MCF 10A (cell line): Measurements from ENCODE around the gene FMNL1. TPM values are rescaled to one million over a fixed set of nuclear protein-coding genes. Genes with fewer than 3 reads are reported as not detected.

Experiments used
- BruUV-seq: library from RNA; stranded (reverse); fragments of 400-500 nt; replicated peaks from 2 replicates; lab custom pipeline; 2021; lab: Mats Ljungman, UMichigan
- CTCF ChIA-PET: fragments of 300-600 bp; sonication (Branson Sonifier 250); formaldehyde crosslinking; extraction: SDS; loops from one replicate; lab custom pipeline; 2021; ENCODE audit warnings: antibody characterized with exemption, inconsistent platforms; lab: Yijun Ruan, JAX
- POLR2A ChIA-PET: fragments of 300-600, 350-650 bp; sonication (Branson Sonifier 250); formaldehyde crosslinking; extraction: SDS; loops from one replicate; lab custom pipeline; 2020; ENCODE audit warnings: antibody characterized with exemption, inconsistent platforms; lab: Yijun Ruan, JAX
- DNase-seq: peaks from one replicate; pipeline ENCODE4 v3.0.0-alpha.2; 2018; ENCODE audit not compliant: unreplicated experiment
- H3K27ac Mint-ChIP-seq: one replicate; pipeline ENCODE4 v1.8.0; 2022; ENCODE audit warnings: mild to moderate bottlenecking, low read depth, mixed read lengths; ENCODE audit not compliant: unreplicated experiment
- H3K27me3 Mint-ChIP-seq: one replicate; pipeline ENCODE4 v1.8.0; 2022; ENCODE audit warnings: mixed read lengths; ENCODE audit not compliant: insufficient read depth, unreplicated experiment
- H3K36me3 Mint-ChIP-seq: one replicate; pipeline ENCODE4 v1.8.0; 2022; ENCODE audit warnings: mild to moderate bottlenecking, moderate library complexity, mixed read lengths; ENCODE audit not compliant: insufficient read depth, unreplicated experiment
- H3K4me1 Mint-ChIP-seq: one replicate; pipeline ENCODE4 v1.8.0; 2022; ENCODE audit warnings: mixed read lengths; ENCODE audit not compliant: insufficient read depth, unreplicated experiment
- H3K4me3 Mint-ChIP-seq: one replicate; pipeline ENCODE4 v1.8.0; 2022; ENCODE audit warnings: mild to moderate bottlenecking, moderate library complexity, mixed read lengths; ENCODE audit not compliant: unreplicated experiment
- H3K9me3 Mint-ChIP-seq: one replicate; pipeline ENCODE4 v1.8.0; 2022; ENCODE audit warnings: mixed read lengths; ENCODE audit not compliant: unreplicated experiment
- intact Hi-C: fragments of 100-400 bp; cut with micrococcal nuclease; formaldehyde crosslinking; loops from 2 replicates; pipeline ENCODE4 v1.14.1; 2022
- total RNA-seq: library from RNA; stranded (reverse); gene quantifications from 2 replicates; pipeline ENCODE4 v1.2.3, GENCODE V29; 2022
- TF ChIP-seq, protein P1 (sequence below): fragments of 200-600 bp; IDR thresholded peaks from one replicate; pipeline ENCODE4 v1.8.0; 2022; ENCODE audit warnings: antibody characterized with exemption, mild to moderate bottlenecking; ENCODE audit not compliant: unreplicated experiment

FMNL1 gene
- total RNA-seq, 1 experiment from 2014 or later, result 28.1 TPM

DNA sequence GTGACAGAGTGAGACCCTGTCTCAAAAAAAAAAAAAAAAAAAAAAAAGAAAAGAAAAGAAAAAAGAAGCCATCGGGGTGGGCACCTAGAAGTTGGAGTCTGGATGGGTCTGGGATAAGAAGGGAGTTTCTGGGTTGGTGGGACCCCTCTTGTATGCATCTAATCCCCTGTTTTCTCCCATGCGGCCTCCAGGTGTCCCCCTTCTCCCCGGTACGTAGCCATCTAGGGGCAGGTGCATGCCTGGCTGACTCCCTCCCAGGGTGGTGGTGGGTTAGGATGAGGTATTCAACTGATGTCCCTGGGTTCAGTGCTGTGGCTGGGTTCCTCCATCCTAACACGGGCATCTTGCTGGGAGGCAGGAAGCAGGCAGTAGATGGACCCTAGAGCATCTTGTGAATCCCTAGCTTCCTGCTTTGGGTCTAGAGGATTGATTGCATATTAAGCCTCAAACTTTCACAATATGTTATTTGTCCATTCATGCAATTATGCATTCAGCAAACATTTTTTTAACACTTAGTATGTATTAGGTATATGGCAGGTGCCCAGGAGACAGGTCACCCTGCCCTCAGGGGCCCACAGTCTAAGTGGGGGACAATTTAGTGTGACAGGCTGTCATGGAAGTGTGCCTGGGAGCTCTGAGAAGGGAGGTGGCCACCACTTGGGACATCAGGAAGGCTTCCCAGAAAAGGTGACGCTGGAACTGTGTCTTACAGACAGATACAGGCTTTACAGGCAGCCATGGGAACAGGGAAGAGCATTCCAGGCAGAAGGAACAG lies 13.1 kb downstream of the FMNL1 start:
- no peaks in the 10 kb centered on the region for H3K36me3 Mint-ChIP-seq
- TF ChIP-seq, protein P1, sequence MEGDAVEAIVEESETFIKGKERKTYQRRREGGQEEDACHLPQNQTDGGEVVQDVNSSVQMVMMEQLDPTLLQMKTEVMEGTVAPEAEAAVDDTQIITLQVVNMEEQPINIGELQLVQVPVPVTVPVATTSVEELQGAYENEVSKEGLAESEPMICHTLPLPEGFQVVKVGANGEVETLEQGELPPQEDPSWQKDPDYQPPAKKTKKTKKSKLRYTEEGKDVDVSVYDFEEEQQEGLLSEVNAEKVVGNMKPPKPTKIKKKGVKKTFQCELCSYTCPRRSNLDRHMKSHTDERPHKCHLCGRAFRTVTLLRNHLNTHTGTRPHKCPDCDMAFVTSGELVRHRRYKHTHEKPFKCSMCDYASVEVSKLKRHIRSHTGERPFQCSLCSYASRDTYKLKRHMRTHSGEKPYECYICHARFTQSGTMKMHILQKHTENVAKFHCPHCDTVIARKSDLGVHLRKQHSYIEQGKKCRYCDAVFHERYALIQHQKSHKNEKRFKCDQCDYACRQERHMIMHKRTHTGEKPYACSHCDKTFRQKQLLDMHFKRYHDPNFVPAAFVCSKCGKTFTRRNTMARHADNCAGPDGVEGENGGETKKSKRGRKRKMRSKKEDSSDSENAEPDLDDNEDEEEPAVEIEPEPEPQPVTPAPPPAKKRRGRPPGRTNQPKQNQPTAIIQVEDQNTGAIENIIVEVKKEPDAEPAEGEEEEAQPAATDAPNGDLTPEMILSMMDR, result no peak
- CTCF ChIA-PET, result interaction anchor here (0.5 to 3.4 kb wide), 19 partner anchors 9 to 587 kb away, joined by 3 to 49 read pairs (median 4); partner anchors contain the start of genes ACBD4, FMNL1 and HEXIM2
- no peak overlapping the region for H3K4me3 Mint-ChIP-seq
- intact Hi-C loops, result loop anchor here (1.0 kb wide), 2 partner anchors 16 to 100 kb away; partner anchors contain the start of gene ACBD4
- no peak overlapping the region for H3K27ac Mint-ChIP-seq
- H3K4me1 Mint-ChIP-seq, result peaks cover 9% of the 10 kb centered on the region
- POLR2A ChIA-PET, result interaction anchor here (1.7 kb wide), 1 partner anchor 87 kb away, joined by 8 read pairs; the partner anchor contains the start of gene HEXIM1
- no peak for DNase-seq
- H3K9me3 Mint-ChIP-seq, result no peaks in the 10 kb centered on the region
- no TSS peak for BruUV-seq
- no peaks in the 10 kb centered on the region for H3K27me3 Mint-ChIP-seq

DNA sequence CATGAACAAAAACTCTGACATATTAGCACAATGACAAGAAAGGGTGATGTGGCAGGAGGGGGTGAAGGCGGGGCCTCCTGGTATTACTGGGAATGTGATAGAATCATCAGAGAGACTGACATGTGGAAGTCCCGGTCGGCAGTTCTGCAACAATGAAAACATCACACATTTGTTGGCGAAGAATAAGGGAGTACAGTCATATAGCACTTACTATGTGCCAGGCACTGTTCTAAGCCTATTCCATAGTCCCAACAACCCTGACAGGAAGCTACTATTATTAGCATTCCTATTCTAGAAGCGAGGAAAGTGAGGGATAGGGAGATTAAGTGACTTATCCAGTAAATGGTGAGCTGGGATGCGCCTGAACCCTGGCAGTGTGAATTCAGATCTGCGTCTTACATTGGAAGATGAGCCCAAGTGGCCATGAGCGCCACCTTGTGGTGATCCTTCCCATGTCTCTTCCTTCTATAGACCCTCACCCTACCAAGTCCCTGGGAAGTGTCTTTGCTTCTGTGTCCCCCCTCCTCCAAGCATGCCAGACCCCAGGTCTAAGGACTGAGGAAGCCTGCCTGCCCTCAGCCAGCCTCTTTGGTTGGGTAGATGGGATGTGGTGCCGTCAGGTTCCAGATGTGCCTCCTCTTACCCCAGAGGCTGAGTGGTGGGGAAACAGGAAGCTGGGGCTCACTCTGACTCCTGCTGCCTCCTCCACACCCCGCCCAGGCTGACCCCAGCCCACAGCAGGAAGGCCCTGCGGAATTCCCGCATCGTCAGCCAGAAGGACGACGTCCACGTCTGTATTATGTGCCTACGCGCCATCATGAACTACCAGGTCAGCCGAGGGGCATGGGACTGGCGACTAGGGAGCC lies 14.0 kb downstream of the FMNL1 start:
- TF ChIP-seq, protein P1, result peak; percentile 78
- no peak overlapping the region for H3K27ac Mint-ChIP-seq
- peak; percentile 82 for DNase-seq
- H3K4me1 Mint-ChIP-seq, result peaks cover under 1% of the 10 kb centered on the region
- no TSS peak for BruUV-seq
- no peaks in the 10 kb centered on the region for H3K9me3 Mint-ChIP-seq
- no peaks in the 10 kb centered on the region for H3K36me3 Mint-ChIP-seq
- CTCF ChIA-PET, result interaction anchor here (0.5 to 3.4 kb wide), 25 partner anchors 9 to 528 kb away, joined by 3 to 49 read pairs (median 4); partner anchors contain the start of genes ACBD4, FMNL1, HEXIM1 and HEXIM2
- intact Hi-C loops, result loop anchor here (1.0 kb wide), 2 partner anchors 16 to 100 kb away; partner anchors contain the start of gene ACBD4
- no peaks in the 10 kb centered on the region for H3K27me3 Mint-ChIP-seq
- POLR2A ChIA-PET, result interaction anchor here (1.7 kb wide), 1 partner anchor 88 kb away, joined by 8 read pairs; the partner anchor contains the start of gene HEXIM1
- H3K4me3 Mint-ChIP-seq, result no peak overlapping the region

- Mint-ChIP-seq H3K9me3 (no peaks in the 10 kb centered on the region), H3K27ac (no peak overlapping the region), H3K27me3 (no peaks in the 10 kb centered on the region), H3K4me3 (no peak overlapping the region), H3K4me1 (no peaks in the 10 kb centered on the region), H3K36me3 (no peaks in the 10 kb centered on the region)
- no peak for DNase-seq
- intact Hi-C loops, result no loop called here
- CTCF ChIA-PET, result interaction anchor here (0.5 to 3.4 kb wide), 15 partner anchors 9 to 616 kb away, joined by 3 to 49 read pairs (median 4); partner anchors contain the start of genes ACBD4, FMNL1 and HEXIM1
- POLR2A ChIA-PET, result no interaction called here
- TF ChIP-seq, protein P1, result no peak
- BruUV-seq, result no TSS peak
Measured at GRCh38 chr17:45236282-45236606, 14.6 kb downstream of the FMNL1 start.
